GM15510 (cell line): ENCODE results near the gene LCN6.

Experiments
- POLR2A ChIP-seq: IDR thresholded peaks from 3 replicates; pipeline ENCODE4 v1.6.1; 2011; ENCODE audit warnings: borderline replicate concordance; ENCODE audit not compliant: insufficient read length; ENCODE audit errors: extremely low read depth

The LCN6 gene

DNA sequence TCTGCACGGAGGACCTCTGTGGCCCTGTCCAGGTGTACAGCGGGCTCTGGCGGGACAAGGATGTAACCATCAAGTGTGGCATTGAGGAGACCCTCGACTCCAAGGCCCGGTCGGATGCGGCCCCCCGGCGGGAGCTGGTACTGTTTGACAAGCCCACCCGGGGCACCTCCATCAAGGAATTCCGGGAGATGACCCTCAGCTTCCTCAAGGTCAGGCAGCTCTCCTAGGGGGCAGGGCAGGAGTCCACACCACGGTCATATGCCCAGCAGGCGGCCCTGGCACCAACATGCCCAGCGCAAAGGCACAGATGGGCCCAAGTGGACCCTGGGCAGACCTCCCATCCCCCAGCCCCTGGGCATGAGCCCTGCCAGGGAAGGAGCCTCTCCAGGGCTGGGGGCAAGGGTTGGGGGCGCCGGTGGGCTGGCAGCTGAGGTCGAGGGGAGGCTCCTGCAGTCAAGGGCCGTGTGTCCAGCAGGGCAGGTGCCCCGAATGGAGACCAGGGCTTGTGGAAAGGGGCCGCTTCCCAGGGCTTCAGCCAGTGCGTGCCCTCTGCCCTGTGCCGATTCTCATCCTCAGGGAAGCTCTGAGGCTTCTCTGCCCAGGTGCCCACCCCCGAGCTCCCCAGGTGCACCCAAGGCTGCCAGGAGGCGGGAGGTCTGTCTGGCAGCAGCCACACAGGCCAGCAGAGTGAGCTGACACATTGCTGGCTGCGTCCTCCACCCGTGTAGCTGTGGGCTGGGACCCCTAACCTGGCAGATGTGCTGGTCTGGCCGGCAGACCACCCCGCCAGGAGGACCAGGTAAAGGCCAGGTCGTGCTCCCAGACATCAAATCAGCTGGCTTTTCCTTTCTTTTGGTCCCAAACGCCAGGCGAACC lies 26.0 kb downstream of the LCN6 start:
- peak; percentile 6 for TF ChIP-seq POLR2A

DNA sequence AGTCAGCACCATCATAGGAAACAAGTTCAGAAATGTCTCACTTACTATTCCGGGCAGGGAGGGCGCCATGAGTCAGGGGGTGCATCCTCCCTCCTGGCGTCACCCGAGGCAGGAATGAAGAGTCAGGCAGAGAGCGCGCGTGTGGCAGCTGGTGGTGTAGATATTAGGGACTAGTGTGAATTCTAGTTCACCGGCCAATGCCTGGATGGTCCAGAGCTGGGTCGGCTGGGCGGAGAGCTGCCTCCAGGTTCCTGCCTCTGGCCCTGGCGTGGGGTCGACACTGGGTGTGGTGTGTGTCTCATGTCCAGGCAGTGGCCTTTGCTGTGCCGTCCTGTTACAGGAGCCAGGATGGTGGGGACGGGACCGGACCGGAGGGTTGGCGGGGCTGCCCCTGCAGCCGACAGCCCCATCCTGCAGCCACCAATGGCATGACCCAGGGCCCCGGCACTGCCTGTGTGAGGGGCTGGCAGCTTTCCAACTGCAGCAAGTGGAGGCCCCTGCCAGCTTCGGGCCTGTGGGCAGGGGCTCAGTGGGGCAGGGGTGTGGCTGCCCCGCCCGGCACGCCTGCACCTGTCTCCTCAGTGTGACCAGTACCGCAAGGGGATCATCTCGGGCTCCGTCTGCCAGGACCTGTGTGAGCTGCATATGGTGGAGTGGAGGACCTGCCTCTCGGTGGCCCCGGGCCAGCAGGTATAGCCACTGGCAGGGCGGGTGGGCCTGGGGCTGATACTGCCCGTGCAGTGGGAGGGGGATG lies 26.8 kb downstream of the LCN6 start:
- no peak for TF ChIP-seq POLR2A

DNA sequence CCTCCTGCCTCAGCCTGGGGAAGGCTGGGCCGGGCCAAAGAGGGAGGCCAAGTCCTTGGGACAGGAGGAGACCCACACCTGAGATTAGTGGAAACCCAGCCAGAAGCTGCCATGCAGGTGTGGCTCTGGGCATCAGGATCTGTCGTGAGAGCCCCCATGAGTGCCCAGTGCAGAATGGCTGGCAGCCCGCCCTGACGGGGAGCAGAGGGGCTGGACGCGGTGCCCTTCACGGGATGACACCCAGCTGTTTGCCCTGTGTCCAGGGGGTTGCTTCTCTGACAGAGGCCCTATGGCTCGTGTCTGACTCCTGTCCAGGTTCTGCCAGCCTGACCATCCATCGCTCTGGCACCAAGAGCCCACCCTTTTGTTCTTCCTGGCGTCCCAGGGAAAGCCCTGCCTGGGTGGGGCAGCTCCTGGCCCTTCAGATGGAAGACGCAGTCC lies 27.4 kb downstream of the LCN6 start:
- TF ChIP-seq POLR2A: no peak

DNA sequence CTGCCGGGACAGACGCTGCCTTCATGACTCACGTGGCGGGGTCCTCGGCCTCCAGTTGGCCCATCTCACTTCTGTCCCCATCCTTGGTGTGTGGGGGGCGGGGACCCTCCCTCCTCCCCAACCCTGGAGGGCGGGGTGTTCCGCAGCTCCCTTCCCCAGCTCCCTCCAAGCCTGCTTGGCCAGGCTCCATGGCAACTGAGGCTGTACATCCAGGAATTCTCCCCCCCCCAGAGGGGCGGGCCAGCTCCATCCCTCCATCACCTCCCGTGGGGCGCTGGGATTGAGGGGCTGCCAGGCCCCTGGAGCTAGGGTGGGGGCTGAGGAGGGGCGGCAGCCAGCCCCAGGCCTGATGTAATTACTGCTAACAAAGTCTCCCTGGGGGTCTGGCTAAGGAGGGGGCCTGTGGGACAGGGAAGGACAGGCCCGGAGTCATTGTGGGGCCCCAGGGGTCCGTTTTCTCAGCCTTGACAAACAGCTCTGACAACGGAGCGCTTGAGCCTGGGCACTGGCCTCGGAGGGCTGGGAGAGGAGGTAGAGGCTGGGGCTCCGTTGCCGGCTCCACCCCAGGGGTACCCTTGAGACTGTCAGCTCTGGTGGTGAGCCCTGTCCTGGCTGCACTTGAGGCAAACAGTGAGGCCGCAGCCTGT lies 28.0 kb downstream of the LCN6 start:
- TF ChIP-seq POLR2A: no peak

DNA sequence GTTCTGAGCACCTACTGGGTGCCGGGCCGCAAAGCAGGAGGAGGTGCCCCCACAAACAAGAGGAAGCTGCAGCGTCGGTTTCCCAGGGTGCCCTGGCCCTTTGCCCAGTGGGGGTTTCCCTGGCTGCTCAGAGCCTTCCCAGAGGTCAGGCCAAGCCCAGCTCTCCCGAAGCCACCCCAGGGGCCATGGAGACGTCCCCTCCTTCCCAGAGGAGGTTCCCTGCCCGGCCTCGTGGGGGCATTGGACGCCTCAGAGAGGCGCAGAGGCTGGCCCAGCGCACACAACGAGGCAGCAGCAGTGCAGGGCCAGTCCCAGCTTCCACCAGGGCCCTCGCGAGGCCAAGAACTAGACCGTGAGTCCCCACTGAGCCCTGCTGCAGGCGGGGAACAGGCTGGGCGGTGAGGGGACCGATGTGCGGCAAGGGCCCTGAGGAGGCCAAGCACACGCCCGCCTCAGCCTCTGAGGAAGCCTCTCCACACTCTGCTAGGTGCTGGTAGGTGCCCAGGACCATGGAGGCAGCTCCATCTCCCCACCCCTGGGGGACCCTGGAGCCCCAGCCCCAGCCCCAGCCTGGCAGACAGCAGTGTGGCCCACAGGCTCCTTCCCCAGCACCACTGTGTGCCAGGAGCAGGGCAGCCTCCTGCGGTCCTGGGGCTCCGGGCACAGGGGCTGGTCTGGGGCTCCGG lies 29.0 kb downstream of the LCN6 start:
- TF ChIP-seq POLR2A: no peak

DNA sequence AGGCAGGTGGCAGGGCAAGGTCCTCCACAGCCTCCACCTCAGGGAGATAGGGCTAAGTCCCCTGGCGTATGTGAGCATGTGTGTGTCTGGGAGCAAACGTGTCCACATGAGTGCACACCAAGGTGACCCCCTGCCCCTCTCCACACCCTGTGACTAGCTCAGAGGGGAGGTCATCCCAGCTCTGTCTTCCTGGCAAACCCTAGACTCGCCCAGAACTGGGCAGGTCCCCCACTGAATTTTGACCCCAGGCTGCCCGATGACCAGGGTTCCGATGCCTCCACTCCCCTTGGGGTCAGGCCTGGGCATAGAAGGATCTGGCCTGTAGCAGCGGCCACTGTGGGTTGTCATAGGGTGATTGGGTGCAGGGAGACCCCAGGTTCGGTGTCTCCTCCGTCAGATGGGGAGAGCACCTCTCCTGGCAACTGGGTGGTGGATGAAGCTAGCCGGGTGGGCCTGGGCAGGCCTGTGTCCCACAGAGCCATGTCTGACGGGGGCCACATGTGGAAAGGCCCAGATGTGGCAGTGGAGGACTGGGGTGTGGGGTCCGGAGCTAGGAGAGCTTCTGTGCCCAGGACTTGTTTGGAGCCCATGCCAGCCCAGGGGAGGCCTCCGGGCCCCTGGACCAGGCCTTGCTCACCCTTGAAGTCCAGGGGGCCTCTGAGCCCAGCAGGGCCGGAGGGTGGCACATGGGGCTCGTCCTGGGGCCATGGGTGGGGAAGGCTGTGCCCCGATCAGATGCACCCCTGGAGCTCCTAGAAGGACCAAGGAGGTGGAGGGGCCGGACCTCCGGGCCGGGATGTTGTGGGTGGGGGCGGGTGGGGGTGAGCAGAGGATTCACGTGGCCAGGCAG lies 29.8 kb downstream of the LCN6 start:
- TF ChIP-seq POLR2A: no peak

DNA sequence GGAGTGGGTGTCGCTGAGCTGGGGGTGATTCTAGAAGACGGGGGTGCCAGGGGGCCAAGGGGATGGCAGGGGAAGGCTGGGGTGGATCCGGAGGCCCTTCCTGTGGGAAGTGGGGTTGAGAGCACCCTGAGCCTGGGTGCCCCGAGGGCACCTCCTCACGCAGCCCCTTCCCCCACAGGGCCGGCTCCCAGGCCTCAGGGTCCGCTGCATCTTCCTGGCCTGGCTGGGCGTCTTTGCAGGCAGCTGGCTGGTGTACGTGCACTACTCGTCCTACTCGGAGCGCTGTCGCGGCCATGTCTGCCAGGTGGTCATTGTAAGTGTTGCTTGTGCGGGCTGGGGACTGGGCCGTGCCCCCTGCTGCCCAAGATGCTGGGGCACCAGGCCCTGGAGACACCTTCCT lies 30.9 kb downstream of the LCN6 start:
- no peak for TF ChIP-seq POLR2A

DNA sequence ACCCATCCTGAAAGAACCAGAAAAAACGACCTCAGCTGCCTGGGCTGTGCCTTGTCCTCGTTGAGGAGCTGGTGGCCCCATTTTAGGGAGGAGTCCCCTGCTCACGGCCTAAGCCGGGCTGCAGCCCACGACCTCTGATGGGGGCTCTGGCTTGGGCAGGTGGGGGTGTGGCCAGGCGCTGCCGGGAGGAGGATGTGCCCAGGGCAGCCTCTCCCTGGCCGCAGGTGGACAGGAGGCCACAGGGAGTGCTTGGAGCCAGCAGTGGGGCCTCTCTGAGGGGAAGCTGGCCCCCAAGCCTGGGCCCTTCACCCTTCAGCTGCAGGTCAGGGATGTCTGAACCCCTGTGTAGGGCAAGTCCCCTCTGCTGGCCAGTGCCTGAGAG lies 33.4 kb downstream of the LCN6 start:
- TF ChIP-seq POLR2A: no peak

DNA sequence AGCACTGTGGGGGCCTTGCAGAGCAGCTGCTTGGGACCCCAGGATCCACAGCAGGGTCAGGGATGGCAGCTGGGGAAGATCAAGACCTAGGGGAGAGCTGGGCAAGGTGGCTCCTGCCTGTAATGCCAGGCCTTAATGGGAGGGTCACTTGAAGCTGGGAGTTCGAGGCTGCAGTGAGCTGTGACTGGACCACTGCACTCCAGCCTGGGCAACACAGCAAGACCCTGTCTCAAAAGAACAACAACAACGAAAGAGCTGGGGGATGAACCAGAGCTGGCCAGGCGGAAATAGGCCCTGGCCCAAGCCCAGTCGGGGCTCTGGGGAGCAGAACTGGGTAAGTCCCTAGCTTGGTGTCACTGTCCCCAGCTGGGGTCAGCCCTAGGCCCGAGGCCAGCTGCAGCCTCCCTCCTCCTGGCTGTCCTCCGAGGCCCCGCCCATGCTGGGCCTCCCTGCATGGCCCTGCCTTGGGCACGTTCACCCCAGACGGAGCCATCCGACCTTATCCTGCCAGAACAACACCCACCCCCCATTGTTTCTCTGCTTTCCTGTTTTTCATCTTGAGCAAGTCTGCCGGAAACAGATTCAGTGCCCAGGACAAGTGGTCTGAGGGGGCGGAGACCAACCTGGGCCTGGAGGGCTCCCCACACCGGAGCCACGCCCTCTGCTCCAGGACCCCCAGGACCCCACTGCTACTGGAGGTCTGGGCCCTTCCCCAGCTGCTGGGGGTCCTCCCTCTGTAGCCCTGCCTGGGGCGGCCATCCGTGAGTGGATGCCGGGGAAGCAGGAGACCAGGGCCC lies 34.0 kb downstream of the LCN6 start:
- no peak for TF ChIP-seq POLR2A

DNA sequence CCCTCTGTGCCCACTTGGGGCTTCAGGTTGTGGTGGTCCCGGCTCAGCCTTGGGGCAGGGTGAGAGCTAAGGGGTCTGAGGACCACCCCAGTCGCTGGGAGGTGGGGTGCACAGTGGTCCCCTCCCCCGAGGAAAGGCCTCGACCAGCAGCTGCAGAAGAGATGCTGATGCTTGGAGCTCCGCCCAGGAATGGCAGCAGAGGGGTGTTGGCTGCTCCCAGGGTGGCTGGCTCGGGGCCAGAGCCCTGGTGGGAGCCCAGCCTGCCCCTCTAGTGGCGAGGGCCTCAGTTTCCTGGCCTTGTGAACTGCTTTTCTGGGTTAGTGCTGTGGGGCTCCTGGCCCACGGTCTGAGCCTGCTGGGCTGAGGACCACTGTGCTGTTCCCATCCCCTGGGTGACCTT lies 34.8 kb downstream of the LCN6 start:
- TF ChIP-seq POLR2A: no peak

DNA sequence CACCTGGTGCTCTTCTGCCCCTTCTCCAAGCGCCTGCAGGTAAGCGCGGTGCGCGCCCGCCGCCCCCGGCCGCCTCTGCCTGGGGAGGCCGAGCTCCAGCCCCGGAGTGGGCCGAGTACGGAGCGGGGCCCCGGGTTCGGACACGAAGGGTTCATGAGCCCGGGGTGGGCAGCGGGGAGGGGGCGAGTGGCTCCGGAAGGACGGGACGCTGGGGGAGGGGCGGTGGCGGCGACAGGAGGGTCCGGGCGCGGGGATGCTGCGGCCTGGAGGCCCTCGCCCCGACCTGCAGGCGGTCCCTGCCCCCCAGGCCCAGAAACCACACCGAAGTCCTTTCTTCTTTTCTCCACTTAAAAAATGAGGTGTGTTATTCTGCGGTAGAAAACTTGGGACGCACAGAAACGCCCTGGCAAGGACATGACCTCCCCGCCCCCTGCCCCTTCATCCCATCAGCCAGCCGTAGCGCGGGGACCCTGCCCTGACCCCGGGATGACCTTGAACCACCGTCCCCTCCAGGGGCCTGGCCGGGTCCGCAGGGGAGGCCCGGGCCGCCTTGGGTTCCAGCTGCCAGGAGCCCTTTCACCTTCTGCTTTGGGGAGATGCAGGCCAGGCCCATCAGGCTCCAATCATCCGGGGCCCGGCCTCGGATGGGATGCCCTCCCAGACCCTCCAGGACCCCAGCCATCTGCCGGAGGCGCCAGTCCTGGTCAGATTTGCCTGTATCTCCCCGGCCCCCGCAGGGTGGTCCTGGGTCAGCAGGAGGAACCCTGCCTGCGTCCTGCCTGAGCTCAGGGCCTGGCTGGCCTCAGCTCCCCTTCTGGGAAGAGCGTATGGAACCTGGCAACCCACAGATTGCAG lies 35.4 kb downstream of the LCN6 start:
- no peak for TF ChIP-seq POLR2A
